Activated T-helper 9 cell treated with anti-CD3 and anti-CD28 coated beads, Interleukin-2, amount 50 U/mL, for 16 hours (primary cell): ENCODE data around the gene SDK2.

ENCODE experiments used
- DNase-seq: peaks from one replicate; pipeline ENCODE4 v3.0.0-alpha.2; 2020; ENCODE audit warnings: low read depth

SDK2 gene

DNA sequence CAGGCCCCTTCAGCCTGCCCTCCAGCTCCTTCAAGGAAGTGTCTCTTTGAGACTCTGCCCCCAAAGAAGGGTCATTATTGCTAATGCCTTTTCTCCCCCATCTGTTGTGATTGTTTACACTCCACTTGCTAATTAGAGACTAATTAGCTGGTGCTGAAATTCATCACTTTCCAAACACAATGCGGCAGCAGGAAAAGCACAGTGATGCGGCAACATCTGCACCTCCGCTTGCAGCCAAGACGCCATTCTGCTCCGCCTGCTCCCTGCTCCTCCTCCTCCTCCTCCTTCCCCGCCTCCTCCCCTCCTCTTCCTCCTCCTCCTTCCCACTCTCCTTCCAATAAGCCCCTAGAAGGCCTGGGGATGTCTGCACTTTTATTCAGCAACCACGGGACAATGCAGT, 110.5 kb downstream of the SDK2 start:
- no peak for DNase-seq

GRCh38 chr17:73533127-73533526, 111.1 kb downstream of the SDK2 start:
- DNase-seq: no peak

- DNase-seq: no peak
Measured at GRCh38 chr17:73532421-73532901, 111.8 kb downstream of the SDK2 start.

- DNase-seq: no peak
Measured at GRCh38 chr17:73531158-73531557, 113.1 kb downstream of the SDK2 start.

- DNase-seq: no peak
Measured at GRCh38 chr17:73528679-73529078, 115.6 kb downstream of the SDK2 start.

GRCh38 chr17:73526952-73527351, 117.3 kb downstream of the SDK2 start:
- DNase-seq: no peak

- DNase-seq: no peak
Measured at GRCh38 chr17:73524941-73525679, 119.1 kb downstream of the SDK2 start.

DNA sequence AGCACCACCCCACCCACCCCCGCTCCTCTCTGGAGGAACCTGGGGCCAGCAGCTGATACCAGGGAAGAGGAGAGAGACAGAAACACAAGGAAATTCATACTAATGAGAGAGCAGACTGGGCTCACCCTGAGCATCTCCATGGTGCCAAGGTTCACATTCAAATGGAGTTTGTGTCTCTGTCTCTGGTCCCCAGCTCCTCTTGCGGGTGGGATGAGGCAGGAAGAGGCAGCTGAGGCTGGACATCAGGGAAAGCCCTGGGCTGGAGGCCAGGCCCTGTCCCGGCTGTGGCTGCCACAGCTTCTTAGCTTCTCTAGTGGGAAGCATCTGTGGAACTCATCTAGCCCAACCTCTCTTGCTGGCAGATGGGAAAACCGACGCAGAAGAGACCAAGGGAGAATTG, 121.5 kb downstream of the SDK2 start:
- no peak for DNase-seq

- DNase-seq: no peak
Measured at GRCh38 chr17:73522107-73522506, 122.1 kb downstream of the SDK2 start.

- no peak for DNase-seq
Measured at GRCh38 chr17:73521376-73521775, 122.9 kb downstream of the SDK2 start.

DNA sequence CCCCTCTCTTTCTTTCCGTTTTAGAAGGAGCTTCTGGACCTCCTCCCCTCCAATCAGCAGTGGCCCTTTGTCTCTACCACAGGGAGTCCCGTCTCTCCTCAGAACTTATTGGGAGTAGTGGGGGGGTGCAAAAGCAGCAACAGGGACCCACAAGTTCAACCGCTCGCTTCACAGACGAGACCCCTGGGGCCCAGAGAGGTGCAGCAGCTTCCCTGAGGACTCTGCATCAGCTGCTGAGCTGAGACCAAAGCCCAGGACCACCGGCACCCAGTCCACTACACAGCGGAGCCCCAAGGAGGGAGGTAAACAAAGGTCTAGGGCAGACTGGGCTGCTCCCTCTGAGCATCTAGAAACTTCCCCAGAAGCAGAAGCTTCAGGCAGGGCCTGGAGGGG, 123.9 kb downstream of the SDK2 start:
- DNase-seq: no peak

DNA sequence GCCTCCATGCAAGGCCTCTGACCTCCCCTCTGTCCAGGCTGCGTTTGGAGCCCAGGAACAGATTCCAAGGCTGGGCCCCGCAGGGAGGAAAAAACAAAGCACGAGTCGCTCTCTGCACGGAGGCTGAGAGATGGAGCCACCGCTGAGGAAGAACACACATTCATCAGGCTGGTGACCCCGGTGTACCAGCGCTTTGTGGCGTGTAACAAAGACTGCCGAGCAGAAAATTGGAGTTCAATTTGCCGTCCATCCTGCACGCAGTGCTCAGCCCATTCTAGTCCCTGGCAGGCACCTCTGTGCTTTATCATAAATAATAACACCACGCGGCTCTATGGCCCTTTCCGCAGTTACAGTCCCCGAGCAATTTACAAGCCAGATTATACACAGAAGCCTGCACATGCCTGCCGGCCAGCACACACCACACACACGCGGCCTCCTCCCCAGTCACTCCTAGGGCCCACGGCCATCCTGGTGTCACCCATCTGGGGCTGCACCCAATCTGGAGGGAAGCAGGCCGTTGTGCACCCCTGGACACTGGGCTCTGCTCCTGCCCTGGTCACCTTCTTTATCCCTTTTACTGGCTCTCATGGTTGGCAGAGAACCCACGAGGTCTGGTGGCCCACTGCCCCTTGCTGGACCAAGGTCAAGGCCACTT, 124.4 kb downstream of the SDK2 start:
- DNase-seq: no peak

GRCh38 chr17:73519011-73519410, 125.2 kb downstream of the SDK2 start:
- DNase-seq: no peak

- no peak for DNase-seq
Measured at GRCh38 chr17:73516431-73516830, 127.8 kb downstream of the SDK2 start.

GRCh38 chr17:73514146-73514863, 129.9 kb downstream of the SDK2 start:
- no peak for DNase-seq

DNA sequence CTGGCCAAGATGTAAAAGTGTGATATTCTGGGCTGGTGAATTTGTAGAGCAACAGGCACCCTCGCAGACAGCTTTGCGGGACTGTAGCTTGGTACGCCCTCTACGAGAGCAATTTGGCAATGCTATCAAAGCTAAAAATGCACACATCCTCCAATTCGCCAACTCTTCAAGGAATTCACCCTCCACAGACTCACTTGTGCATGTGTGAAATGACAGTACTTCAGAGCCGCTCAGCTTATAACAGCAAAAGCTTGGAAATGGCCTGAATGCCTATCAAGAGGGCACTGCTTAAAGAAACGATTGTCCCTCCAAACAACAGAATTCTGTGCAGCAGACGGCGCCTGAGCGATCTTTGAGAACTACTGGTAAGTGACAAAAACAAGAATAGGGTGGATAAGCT, 130.8 kb downstream of the SDK2 start:
- no peak for DNase-seq

- DNase-seq: no peak
Measured at GRCh38 chr17:73511719-73512115, 132.5 kb downstream of the SDK2 start.

- DNase-seq: no peak
Measured at GRCh38 chr17:73510981-73511718, 133.1 kb downstream of the SDK2 start.

DNA sequence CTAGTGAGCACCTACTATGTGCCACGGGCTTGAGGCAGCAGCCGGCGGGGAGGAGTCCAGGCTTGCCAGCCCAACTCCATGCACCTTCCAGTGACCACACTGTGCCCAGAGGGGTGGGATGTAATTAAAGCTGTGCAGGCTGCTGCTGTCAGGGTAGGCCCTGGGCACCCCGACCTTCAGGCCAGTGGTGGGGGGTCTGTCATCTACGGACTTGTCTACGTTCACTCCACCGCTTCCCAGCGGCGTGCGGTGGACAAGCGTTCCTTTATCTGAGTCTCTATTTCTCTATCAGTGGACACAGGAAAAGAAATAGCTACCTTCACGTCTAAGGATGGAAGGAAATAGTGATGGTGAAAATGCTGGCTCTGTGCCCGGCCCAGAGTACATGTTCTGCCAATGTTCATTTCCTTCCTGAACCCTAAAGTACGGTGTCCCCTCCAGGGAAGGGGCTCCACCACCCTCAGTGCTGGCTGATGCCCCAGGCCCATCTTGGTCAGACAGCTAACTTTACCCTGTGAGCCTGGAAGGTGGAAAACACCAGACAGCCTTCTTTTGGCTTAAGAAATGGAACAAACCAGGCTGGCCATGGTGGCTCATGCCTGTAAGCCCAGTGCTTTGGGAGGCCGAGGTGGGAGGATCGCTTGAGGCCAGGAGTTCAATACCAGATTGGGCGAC, 135.2 kb downstream of the SDK2 start:
- DNase-seq: no peak

DNA sequence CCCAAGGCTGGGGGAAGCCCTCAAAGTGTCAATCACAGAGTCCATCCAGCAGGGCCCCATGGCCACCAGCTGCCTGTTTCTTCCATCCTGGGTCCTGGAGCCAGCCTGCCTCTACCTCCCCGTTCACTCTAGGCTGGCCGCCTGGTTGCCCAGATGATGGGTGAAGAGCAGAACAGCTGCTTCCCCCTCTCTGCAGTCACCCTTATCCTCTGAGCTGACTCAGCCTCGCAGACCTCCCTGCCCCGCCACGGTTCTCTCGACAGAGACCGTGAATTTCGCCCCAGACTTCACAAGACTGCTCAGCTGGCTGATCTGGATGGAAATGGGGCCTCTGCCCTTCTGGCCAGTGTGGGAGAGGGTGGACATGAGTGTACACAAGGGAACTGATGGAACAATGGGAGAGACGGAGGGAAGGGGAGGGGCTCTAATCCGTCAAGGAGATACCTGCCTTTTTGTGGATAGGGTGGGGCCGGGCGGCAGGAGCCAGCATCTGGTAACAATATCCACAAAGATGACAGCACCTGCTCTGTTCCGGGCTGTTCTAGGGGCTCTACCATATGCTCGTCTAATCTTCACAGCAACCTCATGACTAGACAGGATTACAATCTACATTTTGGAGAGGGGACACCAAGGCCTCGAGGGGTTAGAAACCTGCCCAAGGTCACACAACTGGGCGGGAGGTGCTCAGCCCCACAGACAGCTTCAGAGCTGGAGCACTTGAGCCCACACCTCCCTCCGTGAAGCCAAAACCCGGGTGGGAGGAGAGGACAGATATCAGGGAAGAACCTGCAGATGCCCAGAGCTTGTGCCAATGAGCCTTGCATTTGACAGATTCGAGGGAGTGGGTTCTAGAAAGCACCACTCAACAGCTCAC, 136.0 kb downstream of the SDK2 start:
- DNase-seq: no peak
